HG03558 (cell line): Measurements from ENCODE around the gene ATP5MK.
"Not testable (repeated sequence)": the region's sequence is repeated elsewhere in the genome, so short reads cannot be mapped to it uniquely, and the experiment has no call there.

Experiments used
- ATAC-seq: cut with Tn5 transposase; IDR thresholded peaks from one replicate; pipeline ENCODE4 v1.9.1; 2021; ENCODE audit warnings: moderate number of reproducible peaks; ENCODE audit not compliant: unreplicated experiment; ENCODE audit errors: extremely low read depth

Gene ATP5MK

GRCh38 chr10:103396067-103396788 is at the start of gene ATP5MK, which contains the start of gene PDCD11:
ATP5MK (minus strand) TSS chr10:103396475; CDS start chr10:103392457, 4,018 bp downstream.
PDCD11 (plus strand) TSS chr10:103396626; CDS start chr10:103398427, 1,801 bp downstream.
- peak; percentile 91 for ATAC-seq

- no peak for ATAC-seq
Measured at GRCh38 chr10:103445366-103445765, 49.1 kb upstream of the ATP5MK start.

DNA sequence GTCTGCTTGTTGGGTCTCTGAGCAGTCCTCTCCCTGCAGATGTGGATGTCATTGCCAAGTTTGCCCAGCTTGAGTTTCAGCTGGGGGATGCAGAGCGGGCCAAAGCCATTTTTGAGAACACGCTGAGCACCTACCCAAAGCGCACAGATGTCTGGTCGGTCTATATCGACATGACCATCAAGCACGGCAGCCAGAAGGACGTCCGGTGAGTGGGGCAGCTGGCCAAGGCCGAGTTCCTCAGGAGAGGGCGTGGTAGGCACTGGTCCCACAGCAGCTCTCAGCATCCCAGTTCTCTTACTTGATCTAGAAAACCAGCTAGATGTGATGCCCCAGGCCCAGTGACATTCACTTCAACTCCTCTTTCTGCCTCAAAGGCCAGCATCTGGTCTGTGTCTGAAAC is 48.2 kb upstream of the ATP5MK start:
- no peak for ATAC-seq

DNA sequence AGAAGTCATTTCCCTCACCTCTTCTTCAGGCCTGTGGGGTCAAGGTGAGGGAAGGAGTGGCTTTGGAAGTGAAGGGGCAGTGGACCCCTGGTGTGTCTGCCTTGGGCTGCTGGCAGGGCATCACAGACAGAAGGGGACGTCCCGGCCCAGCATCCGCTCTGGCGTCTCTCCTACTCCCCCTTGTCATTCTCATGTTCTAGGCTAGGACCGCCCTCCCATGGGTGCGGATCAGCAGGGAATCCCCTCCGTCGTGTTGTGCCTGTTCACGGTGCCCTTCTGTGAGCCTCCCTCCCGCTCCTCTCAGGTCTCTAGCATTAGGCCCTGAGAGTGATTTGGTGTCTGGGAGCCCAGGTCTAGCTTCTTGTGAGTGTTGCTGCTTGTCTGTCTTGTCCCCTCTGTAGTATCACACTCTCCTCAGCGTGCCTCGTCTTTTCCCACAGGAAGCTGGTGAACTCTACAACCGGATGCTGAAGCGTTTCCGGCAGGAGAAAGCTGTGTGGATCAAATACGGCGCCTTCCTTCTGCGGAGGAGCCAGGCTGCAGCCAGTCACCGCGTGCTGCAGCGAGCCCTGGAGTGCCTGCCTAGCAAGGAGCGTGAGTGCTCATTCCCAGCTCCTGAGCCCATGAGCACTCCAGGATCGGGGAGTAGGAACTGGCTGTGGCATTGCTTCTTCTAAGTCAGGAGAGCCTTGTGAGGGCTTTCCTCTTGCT is 47.4 kb upstream of the ATP5MK start:
- no peak for ATAC-seq

DNA sequence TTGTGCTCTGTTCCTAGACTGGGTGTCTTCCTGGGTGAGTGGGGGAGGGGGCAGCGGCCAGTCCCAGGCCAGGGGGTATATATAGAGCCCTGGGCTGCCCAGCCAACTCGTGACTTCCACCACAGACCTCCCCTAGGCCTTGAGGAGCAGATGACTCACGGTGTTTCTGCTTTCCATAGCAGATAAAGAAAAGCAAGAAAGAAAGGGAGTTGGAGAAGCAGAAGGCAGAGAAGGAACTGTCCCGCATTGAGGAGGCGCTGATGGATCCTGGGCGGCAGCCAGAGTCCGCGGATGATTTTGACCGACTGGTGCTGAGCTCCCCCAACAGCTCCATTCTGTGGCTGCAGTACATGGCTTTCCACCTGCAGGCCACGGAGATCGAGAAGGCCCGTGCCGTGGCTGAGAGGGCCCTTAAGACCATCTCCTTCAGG is 45.8 kb upstream of the ATP5MK start:
- ATAC-seq, result no peak

DNA sequence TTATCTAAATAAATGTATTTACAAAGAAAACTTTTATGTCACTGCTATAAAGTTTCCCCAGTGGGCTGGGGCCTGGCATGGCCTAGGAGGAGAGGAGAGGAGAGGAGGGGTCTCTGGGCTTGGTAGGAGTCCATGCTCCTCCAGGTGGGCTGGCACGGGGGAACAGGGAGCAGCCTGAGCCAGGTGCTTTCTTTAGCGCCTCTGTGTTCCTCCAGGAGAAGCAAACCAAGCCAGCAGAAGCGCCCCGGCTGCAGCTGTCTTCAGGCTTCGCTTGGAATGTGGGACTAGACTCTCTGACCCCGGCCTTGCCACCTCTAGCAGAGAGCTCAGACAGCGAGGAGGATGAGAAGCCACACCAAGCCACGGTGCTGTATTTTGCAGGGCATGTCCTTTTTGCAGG is 45.3 kb upstream of the ATP5MK start:
- ATAC-seq, result no peak

DNA sequence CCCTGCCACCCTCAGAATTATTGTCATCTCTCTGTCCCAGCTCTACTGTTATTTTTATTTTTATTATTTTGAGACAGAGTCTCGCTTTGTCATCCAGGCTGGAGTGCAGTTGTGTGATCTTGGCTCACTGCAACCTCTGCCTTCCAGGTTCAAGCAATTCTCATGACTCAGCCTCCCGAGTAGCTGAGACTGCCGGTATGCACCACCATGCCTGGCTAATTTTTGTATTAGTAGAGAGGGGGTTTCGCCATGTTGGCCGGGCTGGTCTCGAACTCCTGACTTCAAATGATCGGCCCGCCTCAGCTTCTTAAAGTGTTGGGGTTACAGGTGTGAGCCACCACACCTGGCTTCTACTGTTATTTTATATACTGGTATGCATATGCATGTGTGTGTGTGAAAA is 44.9 kb upstream of the ATP5MK start:
- no peak for ATAC-seq

- ATAC-seq, result no peak
Measured at GRCh38 chr10:103440416-103440815, 44.1 kb upstream of the ATP5MK start.

DNA sequence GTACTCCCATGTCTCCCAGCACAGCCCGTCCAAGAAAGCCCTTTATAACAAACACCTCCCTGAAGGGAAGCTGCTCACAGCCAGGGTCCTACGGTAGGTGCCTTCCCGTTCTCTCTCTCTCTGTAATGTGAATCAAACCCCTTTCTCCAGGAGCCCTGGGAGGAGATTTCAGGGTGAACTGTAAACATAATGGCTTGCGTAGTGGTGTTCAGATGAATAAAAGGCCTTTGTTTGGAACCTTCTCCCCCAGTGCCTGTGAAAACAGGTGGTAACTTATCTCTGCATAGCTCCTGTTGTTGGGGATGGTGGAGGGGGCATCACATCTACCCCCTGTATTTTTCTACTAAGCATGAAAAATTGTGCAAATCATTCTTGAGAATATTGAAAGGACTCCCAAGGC is 43.5 kb upstream of the ATP5MK start:
- no peak for ATAC-seq

DNA sequence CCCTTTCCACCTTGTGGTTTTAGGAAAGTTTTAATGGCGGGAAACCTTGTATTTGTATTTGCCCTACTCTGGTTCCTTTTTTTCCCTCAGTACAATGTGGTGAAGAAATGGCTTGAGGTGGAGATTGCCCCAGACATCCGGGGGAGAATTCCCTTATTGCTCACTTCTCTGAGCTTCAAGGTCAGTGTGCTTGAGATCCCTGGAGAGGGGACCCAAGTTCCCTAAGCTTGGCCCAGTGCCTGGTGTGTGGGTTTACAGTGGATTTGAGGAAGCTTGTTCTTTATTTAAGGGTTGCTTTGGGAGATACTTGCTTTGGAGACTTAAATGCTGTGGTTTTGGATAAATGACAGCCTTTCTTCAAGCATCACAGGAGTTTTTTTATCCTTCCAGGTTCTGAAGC is 37.6 kb upstream of the ATP5MK start:
- ATAC-seq, result no peak

DNA sequence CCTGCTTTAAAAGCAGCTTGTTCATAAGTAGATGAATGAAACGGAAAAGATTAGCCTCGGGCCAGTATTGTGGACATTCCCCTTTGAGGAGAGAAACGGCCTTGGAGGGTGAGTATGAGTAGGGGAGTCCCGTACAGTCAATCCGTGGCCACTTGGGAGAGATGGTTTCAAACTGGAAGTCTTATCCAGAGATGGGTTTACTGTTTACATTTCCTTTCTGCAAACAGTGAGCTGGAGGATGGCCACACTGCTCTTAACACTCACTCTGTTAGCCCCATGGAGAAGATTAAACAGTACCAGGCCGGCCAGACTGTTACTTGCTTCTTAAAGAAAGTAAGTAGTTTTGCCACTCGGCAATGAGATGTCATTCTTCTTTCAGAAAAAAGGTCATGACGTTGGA is 35.6 kb upstream of the ATP5MK start:
- ATAC-seq, result no peak

GRCh38 chr10:103429647-103430046 is 33.4 kb upstream of the ATP5MK start:
- no peak for ATAC-seq

DNA sequence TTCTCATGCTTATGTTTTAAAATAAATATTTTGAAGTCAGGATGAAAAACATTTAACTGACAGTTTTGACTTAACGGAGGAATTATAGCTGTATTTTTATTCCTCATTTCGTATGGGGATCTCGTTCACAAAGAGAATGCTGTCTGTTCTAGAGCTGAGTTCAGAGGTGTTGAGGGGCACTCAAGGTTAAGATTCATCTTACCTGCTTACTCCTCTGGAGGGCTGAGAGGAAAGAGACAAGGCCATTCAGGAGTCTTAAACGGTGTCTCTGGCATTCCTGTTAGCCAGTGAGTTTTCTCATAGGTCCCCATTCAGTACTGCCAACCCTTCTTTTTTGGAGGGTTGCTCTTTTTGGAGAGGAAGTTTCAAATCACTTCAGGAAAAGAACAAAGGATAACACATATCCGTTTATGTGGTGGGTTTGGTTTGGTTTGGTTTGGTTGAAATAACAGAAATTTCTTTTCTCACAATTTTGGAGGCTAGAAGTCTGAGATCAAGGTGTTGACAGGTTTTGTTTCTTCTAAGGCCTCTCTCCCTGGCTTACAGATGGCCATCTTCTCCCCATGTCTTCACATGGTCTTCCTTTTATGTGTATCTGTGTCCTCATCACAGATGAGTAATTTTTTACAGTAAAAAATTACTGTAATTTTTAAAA is 32.8 kb upstream of the ATP5MK start:
- ATAC-seq, result no peak

DNA sequence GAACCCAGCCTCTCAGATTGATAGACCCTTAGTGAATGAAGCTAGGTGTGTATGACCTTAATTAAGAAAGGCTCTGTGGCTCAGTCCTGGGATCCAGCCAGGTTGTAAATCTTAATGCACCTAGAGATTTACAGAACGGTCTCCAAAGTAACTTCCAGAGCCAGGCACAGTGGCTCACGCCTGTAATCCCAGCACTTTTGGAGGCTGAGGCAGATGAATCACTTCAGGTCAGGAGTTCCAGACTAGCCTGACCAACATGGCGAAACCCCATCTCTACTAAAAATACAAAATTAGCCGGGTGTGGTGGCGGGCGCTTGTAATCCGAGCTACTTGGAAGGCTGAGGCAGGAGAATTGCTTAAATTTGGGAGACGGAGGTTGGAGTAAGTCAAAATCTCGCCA is 31.6 kb upstream of the ATP5MK start:
- no peak for ATAC-seq

- no peak for ATAC-seq
Measured at GRCh38 chr10:103423748-103424147, 27.5 kb upstream of the ATP5MK start.

DNA sequence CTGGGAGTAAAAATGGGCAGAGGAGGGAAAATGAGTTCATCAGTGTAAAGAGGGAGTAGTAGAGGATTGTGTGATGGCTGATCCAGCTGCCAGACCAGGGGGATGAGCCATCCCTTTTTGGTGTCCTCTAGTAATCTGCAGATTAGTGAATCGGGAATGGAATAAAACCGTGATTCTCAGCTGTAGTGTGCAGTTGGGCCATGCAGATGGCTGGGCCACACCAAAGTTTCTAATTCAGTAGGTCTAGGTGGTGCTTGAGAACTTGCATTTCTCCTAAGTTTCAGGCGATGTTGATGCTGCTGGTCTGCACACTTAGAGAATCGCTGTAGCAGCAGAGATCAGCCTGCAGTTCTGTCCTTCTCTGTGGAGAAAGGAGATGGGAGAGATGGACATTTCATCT is 22.8 kb upstream of the ATP5MK start:
- ATAC-seq, result no peak

DNA sequence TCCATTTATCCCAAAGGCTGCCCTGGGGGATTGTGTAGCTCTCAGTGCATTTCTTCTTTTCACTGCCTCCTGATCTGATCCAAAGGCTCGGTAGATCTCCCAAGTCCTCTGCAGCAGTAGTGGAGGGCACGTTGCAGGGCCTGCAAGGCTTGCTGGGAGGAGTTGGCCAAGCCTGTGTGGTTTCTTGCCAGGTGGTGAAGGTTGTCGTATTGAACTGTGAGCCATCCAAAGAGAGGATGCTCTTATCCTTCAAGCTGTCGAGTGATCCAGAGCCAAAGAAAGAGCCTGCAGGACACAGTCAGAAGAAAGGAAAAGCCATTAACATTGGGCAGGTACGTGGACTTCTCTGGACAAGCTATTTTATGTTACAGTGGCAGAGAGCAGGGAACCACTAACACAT is 21.3 kb upstream of the ATP5MK start:
- ATAC-seq, result no peak

GRCh38 chr10:103417148-103417469 is 20.8 kb upstream of the ATP5MK start:
- ATAC-seq, result not testable (repeated sequence)

DNA sequence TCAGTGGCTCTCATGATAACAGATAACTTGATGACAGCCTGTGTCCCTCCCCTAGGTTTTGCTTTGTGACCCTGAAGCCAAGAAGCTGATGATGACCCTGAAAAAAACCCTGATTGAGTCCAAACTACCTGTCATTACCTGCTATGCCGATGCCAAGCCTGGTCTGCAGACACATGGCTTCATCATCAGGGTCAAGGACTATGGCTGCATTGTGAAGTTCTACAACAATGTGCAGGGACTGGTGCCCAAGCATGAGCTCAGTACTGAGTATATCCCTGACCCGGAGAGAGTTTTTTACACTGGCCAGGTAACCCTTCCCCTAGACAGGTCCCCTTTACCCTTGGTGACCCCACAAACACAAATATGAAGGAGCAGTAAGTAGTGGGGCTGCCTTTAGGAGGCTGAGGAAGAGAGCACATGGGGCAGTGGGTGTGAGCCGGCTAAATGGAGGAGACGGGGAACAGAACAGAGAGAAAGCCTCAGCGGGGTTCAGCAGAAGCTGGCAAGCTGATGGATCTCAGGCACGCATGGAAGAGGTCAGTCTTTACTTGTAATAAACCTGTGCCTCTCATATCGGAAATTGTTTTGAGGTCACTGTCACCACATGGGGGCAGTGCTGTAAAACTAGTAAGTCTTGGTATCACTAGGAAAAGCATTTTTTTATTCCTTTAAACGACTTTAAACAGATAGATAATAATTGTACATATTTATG is 20.3 kb upstream of the ATP5MK start:
- no peak for ATAC-seq

- ATAC-seq, result no peak
Measured at GRCh38 chr10:103415581-103415980, 19.3 kb upstream of the ATP5MK start.

- ATAC-seq, result no peak
Measured at GRCh38 chr10:103413564-103413963, 17.3 kb upstream of the ATP5MK start.
